HS-27A (cell line): ENCODE measurements around the gene ESR1.
A peak's percentile ranks its signal among the peaks of the same experiment; 100 is the strongest.

ENCODE experiments used
- DNase-seq: peaks from one replicate; pipeline ENCODE4 v3.0.0-alpha.2; 2012; ENCODE audit warnings: low read depth, missing footprints

ESR1 gene

GRCh38 chr6:151807513-151808370 lies at the start of gene ESR1:
TSS of gene ESR1 (plus strand) at chr6:151807682. CDS start at chr6:151807913, 231 bp downstream.
- DNase-seq, result no peak

- DNase-seq, result no peak
Observed at GRCh38 chr6:151760486-151760885, 47.0 kb upstream of the ESR1 start.

GRCh38 chr6:151761851-151762250 lies 45.6 kb upstream of the ESR1 start:
- no peak for DNase-seq

GRCh38 chr6:151762817-151763216 lies 44.7 kb upstream of the ESR1 start:
- no peak for DNase-seq

GRCh38 chr6:151763303-151763702 lies 44.2 kb upstream of the ESR1 start:
- DNase-seq, result peak; percentile 22

GRCh38 chr6:151763938-151764680 lies 43.4 kb upstream of the ESR1 start:
- peak; percentile 86 for DNase-seq

- DNase-seq, result peak; percentile 55
Observed at GRCh38 chr6:151765444-151765886, 42.0 kb upstream of the ESR1 start.

- no peak for DNase-seq
Observed at GRCh38 chr6:151772446-151772845, 35.0 kb upstream of the ESR1 start.

GRCh38 chr6:151773382-151773781 lies 34.1 kb upstream of the ESR1 start:
- no peak for DNase-seq

GRCh38 chr6:151782560-151782959 lies 24.9 kb upstream of the ESR1 start:
- no peak for DNase-seq

GRCh38 chr6:151783692-151784091 lies 23.8 kb upstream of the ESR1 start:
- no peak for DNase-seq

- no peak for DNase-seq
Observed at GRCh38 chr6:151784441-151785214, 22.9 kb upstream of the ESR1 start.

- no peak for DNase-seq
Observed at GRCh38 chr6:151796842-151797530, 10.5 kb upstream of the ESR1 start.

- no peak for DNase-seq
Observed at GRCh38 chr6:151803743-151804142, 3.7 kb upstream of the ESR1 start.

GRCh38 chr6:151804585-151805285 lies 2.7 kb upstream of the ESR1 start:
- DNase-seq, result no peak

- DNase-seq, result no peak
Observed at GRCh38 chr6:151805286-151805840, 2.1 kb upstream of the ESR1 start.

GRCh38 chr6:151806757-151807512 lies 547 bp upstream of the ESR1 start:
- DNase-seq, result no peak

- DNase-seq, result no peak
Observed at GRCh38 chr6:151808371-151809241, 1.1 kb downstream of the ESR1 start.

- DNase-seq, result no peak
Observed at GRCh38 chr6:151811081-151811480, 3.6 kb downstream of the ESR1 start.
